Activated CD8-positive, alpha-beta T cell treated with anti-CD3 and anti-CD28 coated beads for 36 hours (primary cell): ENCODE data around the gene BMP6. TPM values are rescaled to one million over a fixed set of nuclear protein-coding genes. Genes with fewer than 3 reads are reported as not detected.

Source experiments
- ATAC-seq: fragments of 200-7000 bp; cut with Tn5 transposase; one replicate; pipeline ENCODE4 v1.10.0; 2021; ENCODE audit warnings: mild to moderate bottlenecking, moderate library complexity
- CTCF ChIA-PET: fragments of 350-600 bp; sonication (Branson Sonifier 250); formaldehyde crosslinking; loops from one replicate; lab custom pipeline; 2021; ENCODE audit warnings: antibody characterized with exemption; lab: Charles Lee
- POLR2A ChIA-PET: fragments of 350-600 bp; sonication (Branson Sonifier 250); formaldehyde crosslinking; loops from one replicate; lab custom pipeline; 2021; ENCODE audit warnings: antibody characterized with exemption; lab: Charles Lee
- DNase-seq: peaks from one replicate; pipeline ENCODE4 v3.0.0-alpha.2; 2020
- H3K27ac Mint-ChIP-seq: one replicate; pipeline ENCODE4 v1.8.0; 2021; ENCODE audit warnings: mild to moderate bottlenecking, mixed read lengths
- H3K27me3 Mint-ChIP-seq: one replicate; pipeline ENCODE4 v1.8.0; 2021; ENCODE audit warnings: mixed read lengths
- H3K36me3 Mint-ChIP-seq: one replicate; pipeline ENCODE4 v1.8.0; 2021; ENCODE audit warnings: low read depth, mixed read lengths
- H3K4me1 Mint-ChIP-seq: one replicate; pipeline ENCODE4 v1.8.0; 2021; ENCODE audit warnings: low read depth, mixed read lengths
- H3K4me3 Mint-ChIP-seq: one replicate; pipeline ENCODE4 v1.8.0; 2021; ENCODE audit warnings: mild to moderate bottlenecking, moderate library complexity, mixed read lengths
- H3K9me3 Mint-ChIP-seq: one replicate; pipeline ENCODE4 v1.8.0; 2021; ENCODE audit warnings: mixed read lengths
- CTCF ChIP-seq: fragments of 200-600 bp; IDR thresholded peaks from one replicate; pipeline ENCODE4 v1.8.0; 2022; ENCODE audit warnings: antibody characterized with exemption, mild to moderate bottlenecking
- intact Hi-C: fragments of 100-400 bp; cut with micrococcal nuclease; formaldehyde crosslinking; loops from one replicate; pipeline ENCODE4 v1.10.0; 2022
- total RNA-seq, 2 experiments: library from RNA; stranded (reverse); gene quantifications; one replicate each; pipeline ENCODE4 v1.2.3, GENCODE V29; 2021

Gene BMP6
- total RNA-seq, 2 experiments from 2014 or later, result 0.09 to 0.18 TPM

DNA sequence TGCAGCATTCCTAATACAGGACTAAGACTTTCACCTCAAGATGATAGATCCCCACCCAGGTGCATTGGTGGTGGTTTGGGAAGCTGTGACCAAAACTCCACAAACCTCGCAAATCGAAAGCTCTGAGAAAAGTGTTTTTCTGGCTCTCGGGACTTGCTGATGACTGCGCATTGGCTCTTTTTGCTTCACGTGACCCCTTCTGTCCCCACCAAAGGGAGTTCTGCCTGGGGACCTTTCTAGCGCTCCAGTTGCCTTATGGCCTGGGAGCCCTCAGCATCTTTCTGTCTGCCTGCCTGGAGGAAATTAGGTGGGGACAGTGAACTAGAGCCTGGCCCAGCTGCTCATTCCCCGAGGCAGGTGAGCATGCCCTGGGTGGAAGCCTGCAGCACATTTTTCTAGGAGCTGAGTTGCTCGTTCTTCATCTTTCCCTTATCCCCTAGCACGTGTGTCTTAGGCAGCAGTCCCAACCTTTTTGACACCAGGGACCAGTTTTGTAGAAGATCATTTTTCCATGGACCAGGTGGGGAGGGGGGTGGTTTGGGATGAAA lies 94.5 kb downstream of the BMP6 start:
- no peak for ATAC-seq
- POLR2A ChIA-PET, result no interaction called here
- Mint-ChIP-seq H3K4me3 (no peak overlapping the region), H3K27me3 (peaks cover 17% of the 10 kb centered on the region), H3K27ac (no peak overlapping the region), H3K4me1 (no peaks in the 10 kb centered on the region), H3K36me3 (no peaks in the 10 kb centered on the region), H3K9me3 (no peaks in the 10 kb centered on the region)
- CTCF ChIA-PET, result interaction anchor here (1.2 kb wide), 1 partner anchor 98 kb away, joined by 3 read pairs; no protein-coding TSS in a partner anchor
- DNase-seq, result no peak
- intact Hi-C loops, result no loop called here
- no peak for TF ChIP-seq CTCF

DNA sequence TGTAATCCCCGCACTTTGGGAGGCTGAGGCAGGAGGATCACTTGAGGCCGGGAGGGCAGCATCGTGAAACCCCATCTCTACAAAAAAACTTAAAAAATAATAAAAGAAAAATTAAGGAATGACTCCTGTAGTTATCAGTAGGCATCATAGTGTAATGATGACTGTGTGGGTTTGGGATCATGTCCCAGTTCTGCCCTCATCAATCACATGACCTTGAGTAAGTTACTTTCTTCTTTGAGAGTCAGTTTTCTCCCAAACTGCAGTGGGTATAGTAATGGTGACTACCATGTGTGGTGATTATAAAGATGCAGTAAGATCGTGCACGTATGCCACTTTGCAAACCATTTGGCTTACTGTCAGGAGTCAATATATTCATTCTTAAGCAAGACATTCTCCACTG lies 95.5 kb downstream of the BMP6 start:
- no peaks in the 10 kb centered on the region for H3K4me1 Mint-ChIP-seq
- no peaks in the 10 kb centered on the region for H3K36me3 Mint-ChIP-seq
- ATAC-seq (no peak), DNase-seq (no peak)
- H3K27me3 Mint-ChIP-seq, result peaks cover 17% of the 10 kb centered on the region
- H3K4me3 Mint-ChIP-seq, result no peak overlapping the region
- no peaks in the 10 kb centered on the region for H3K9me3 Mint-ChIP-seq
- no peak for TF ChIP-seq CTCF
- H3K27ac Mint-ChIP-seq, result no peak overlapping the region
- intact Hi-C loops, result no loop called here
- POLR2A ChIA-PET, result no interaction called here
- CTCF ChIA-PET, result no interaction called here

GRCh38 chr6:7823552-7823951 lies 97.7 kb downstream of the BMP6 start:
- no peak overlapping the region for H3K4me3 Mint-ChIP-seq
- H3K27ac Mint-ChIP-seq, result no peak overlapping the region

GRCh38 chr6:7825986-7826385 lies 100.1 kb downstream of the BMP6 start:
- ATAC-seq (no peak), DNase-seq (no peak)
- no peaks in the 10 kb centered on the region for H3K9me3 Mint-ChIP-seq
- CTCF ChIA-PET, result no interaction called here
- H3K4me1 Mint-ChIP-seq, result no peaks in the 10 kb centered on the region
- intact Hi-C loops, result no loop called here
- peaks cover 15% of the 10 kb centered on the region for H3K27me3 Mint-ChIP-seq
- no peak overlapping the region for H3K27ac Mint-ChIP-seq
- H3K36me3 Mint-ChIP-seq, result no peaks in the 10 kb centered on the region
- no peak overlapping the region for H3K4me3 Mint-ChIP-seq
- TF ChIP-seq CTCF, result no peak
- POLR2A ChIA-PET, result no interaction called here

More at GRCh38 chr6:7823552-7823951, 97.7 kb downstream of the BMP6 start:
- ChIA-PET POLR2A (no interaction called here), CTCF (no interaction called here)
- no peak for TF ChIP-seq CTCF
- Mint-ChIP-seq H3K9me3 (no peaks in the 10 kb centered on the region), H3K27me3 (peaks cover 15% of the 10 kb centered on the region), H3K4me1 (no peaks in the 10 kb centered on the region), H3K36me3 (no peaks in the 10 kb centered on the region)
- ATAC-seq (no peak), DNase-seq (no peak)
- intact Hi-C loops, result no loop called here

DNA sequence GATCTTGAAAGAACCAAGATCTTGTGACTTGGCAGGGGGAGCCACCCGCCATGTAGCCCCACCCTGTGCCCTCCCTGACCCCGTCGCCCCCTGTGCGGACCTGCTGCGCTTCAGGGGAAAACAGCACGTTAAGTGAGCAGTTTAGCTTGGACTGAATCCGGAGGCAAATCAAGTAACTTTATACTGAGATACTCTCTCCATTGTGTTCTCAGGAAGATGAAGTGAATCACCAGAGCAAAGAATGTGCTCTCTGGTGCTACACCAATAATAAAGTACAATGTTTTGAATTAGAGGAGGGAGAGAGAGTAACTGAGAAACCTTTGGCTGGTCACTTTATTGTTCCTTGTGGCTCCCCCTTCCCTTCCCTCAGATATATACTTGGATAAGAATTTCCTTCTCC lies 101.2 kb downstream of the BMP6 start:
- intact Hi-C loops, result no loop called here
- Mint-ChIP-seq H3K27ac (no peak overlapping the region), H3K36me3 (no peaks in the 10 kb centered on the region), H3K4me3 (no peak overlapping the region), H3K9me3 (no peaks in the 10 kb centered on the region), H3K4me1 (no peaks in the 10 kb centered on the region), H3K27me3 (peaks cover 13% of the 10 kb centered on the region)
- DNase-seq (no peak), ATAC-seq (no peak)
- TF ChIP-seq CTCF, result no peak
- POLR2A ChIA-PET, result no interaction called here
- CTCF ChIA-PET, result no interaction called here
